ENCODE measurements around the gene GSC2. TPM values are rescaled to one million over a fixed set of nuclear protein-coding genes. Genes with fewer than 3 reads are reported as not detected.

GSC2 gene
- total RNA-seq, 6 experiments from 2014 or later, result not detected

DNA sequence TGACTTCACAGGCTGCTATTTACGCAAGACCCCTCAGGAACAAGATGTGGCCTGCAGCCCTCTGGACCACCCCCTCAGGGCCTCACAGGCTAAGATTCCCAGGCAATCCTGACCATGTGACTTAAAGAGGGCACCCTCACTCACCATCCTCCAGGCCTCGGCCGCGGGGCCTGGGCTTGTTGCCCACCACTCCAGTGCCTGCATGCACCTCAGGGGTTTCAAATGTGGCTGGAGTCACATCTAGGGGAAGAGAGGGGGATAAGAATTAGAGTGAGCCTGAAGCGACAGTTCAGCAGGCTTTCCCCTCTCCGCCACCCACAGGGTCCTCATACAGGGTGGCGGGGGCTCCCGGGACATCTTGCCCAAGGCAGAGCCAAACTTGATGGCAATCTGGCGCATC lies 7.7 kb downstream of the GSC2 start:
- Mint-ChIP-seq H3K9me3 (no peaks in the 10 kb centered on the region), H3K36me3 (ENCODE audit: low read depth) (peaks cover 8% of the 10 kb centered on the region), H3K4me3 (no peak overlapping the region), H3K27me3 (ENCODE audit: insufficient read depth) (peaks cover 7% of the 10 kb centered on the region), H3K27ac (no peak overlapping the region), H3K4me1 (ENCODE audit: low read depth) (peaks cover 18% of the 10 kb centered on the region)
- DNase-seq, result no peak
- no peak for TF ChIP-seq CTCF (IDR thresholded peaks at IDR 0.05)

DNA sequence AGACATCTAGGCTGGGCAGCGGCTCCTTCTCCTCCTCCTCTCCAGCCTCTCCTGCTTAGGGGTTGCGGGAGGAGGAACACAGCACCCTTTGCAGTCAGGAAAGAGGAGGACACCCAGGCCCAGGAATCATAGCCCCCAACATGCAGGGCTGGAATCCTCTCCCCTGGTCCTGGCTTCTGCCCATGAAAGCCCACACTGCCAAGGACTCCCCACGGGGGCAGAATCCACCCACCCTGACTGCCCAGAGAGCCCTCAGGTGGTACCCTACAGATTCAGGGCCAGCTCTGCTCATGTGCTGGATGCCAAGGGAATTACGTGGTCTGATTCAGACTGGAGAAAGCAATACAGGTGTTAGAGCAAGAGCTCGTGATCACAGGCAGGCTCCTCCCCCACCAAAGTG lies 10.1 kb downstream of the GSC2 start:
- DNase-seq, result no peak
- Mint-ChIP-seq H3K4me1 (ENCODE audit: low read depth) (peaks cover 18% of the 10 kb centered on the region), H3K27ac (no peak overlapping the region), H3K9me3 (no peaks in the 10 kb centered on the region), H3K4me3 (no peak overlapping the region), H3K27me3 (ENCODE audit: insufficient read depth) (no peaks in the 10 kb centered on the region; the same call in 1 of the 2 replicates), H3K36me3 (ENCODE audit: low read depth) (peaks cover 19% of the 10 kb centered on the region)
- no peak for TF ChIP-seq CTCF (IDR thresholded peaks at IDR 0.05)

- no peak for TF ChIP-seq CTCF (IDR thresholded peaks at IDR 0.05)
- peaks cover 8% of the 10 kb centered on the region for H3K4me1 Mint-ChIP-seq (ENCODE audit: low read depth)
- peaks cover 16% of the 10 kb centered on the region for H3K36me3 Mint-ChIP-seq (ENCODE audit: low read depth)
- no peak overlapping the region for H3K27ac Mint-ChIP-seq
- no peaks in the 10 kb centered on the region; the same call in 1 of the 2 replicates for H3K27me3 Mint-ChIP-seq (ENCODE audit: insufficient read depth)
- DNase-seq, result no peak
- H3K4me3 Mint-ChIP-seq, result no peak overlapping the region
- no peaks in the 10 kb centered on the region for H3K9me3 Mint-ChIP-seq
Observed at GRCh38 chr22:19139001-19139356, 11.1 kb downstream of the GSC2 start.

GRCh38 chr22:19138217-19139000 lies 11.7 kb downstream of the GSC2 start:
- Mint-ChIP-seq H3K4me3 (no peak overlapping the region), H3K9me3 (no peaks in the 10 kb centered on the region), H3K27me3 (ENCODE audit: insufficient read depth) (no peaks in the 10 kb centered on the region), H3K27ac (no peak overlapping the region), H3K4me1 (ENCODE audit: low read depth) (peaks cover 2% of the 10 kb centered on the region; the same call in 1 of the 2 replicates), H3K36me3 (ENCODE audit: low read depth) (peaks cover 12% of the 10 kb centered on the region)
- DNase-seq, result no peak
- TF ChIP-seq CTCF (IDR thresholded peaks at IDR 0.05), result no peak

GRCh38 chr22:19137384-19138216 lies 12.5 kb downstream of the GSC2 start:
- Mint-ChIP-seq H3K4me3 (no peak overlapping the region), H3K36me3 (ENCODE audit: low read depth) (peaks cover 14% of the 10 kb centered on the region)

More at GRCh38 chr22:19137384-19138216, 12.5 kb downstream of the GSC2 start:
- H3K4me1 Mint-ChIP-seq (ENCODE audit: low read depth), result no peaks in the 10 kb centered on the region
- H3K27me3 Mint-ChIP-seq (ENCODE audit: insufficient read depth), result peaks cover 2% of the 10 kb centered on the region; the same call in 1 of the 2 replicates
- H3K27ac Mint-ChIP-seq, result no peak overlapping the region
- no peak for DNase-seq
- TF ChIP-seq CTCF (IDR thresholded peaks at IDR 0.05), result no peak
- H3K9me3 Mint-ChIP-seq, result no peaks in the 10 kb centered on the region

Measured in HFFc6 (cell line).